ENCODE results near the gene DENND1B. TPM values are rescaled to one million over a fixed set of nuclear protein-coding genes. Genes with fewer than 3 reads are reported as not detected.

The DENND1B gene
- total and polyA plus RNA-seq, 2 of the 13 experiments (the other 11 are each of a cell fraction or from before 2014, with no cell fraction given): 2.6 to 5.7 TPM

DNA sequence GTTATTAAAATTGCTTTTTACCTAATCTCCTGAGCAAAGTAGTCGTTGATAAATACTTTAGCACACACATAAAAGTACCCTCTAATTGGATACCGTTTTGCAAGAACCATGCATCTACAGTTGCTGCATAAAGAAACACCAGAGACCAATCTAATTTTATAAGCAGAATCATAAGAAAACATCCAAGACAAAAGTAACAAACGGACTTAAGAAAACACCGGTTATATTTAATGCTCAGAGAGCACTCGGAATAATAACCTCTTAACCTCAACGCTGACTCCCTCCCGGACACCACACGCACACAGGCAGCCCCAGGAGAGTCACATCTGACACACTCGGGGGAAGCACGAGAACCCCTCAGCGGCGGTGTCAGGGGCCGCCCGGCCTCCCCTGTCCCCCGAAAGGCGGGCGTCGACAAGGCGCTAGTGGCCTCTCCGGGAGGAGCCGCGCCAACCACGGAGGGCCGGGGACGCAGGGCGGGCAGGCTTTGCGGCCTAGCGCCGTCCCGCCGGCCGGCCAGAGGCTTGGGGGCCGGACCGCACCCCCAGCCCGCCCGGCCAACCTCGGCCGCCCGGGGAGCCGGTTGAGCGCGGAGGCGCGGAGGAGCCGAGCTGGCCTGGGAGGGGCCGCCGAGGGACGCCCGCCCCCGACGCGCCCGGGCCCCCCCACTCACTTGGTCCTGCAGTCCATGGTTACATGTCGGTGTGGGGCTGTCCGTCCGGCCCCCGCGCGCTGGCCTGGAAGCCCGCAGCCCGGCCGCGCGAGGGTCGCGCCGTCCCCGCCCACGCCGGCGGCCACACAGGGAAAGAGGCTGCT, 606 bp downstream of the DENND1B start (continued):
- TF ChIP-seq RAD51 (IDR thresholded peaks at IDR 0.05; ENCODE audit: borderline replicate concordance) (no peak), U2AF1 (optimal IDR thresholded peaks at IDR 0.05; ENCODE audit: low read depth, low read length) (no peak), ZNF446 (CRISPR knock-in tag; IDR thresholded peaks at IDR 0.05) (peak; percentile 19; the same call in 1 of the 2 replicates), ETV5 (CRISPR knock-in tag; IDR thresholded peaks at IDR 0.05; ENCODE audit: borderline replicate concordance) (no peak), PHF8 (CRISPR knock-in tag; IDR thresholded peaks at IDR 0.05) (peak; percentile 73; the same call in 1 of the 2 replicates), CENPX (CRISPR knock-in tag; IDR thresholded peaks at IDR 0.05) (no peak), RARG (CRISPR knock-in tag; IDR thresholded peaks at IDR 0.05; ENCODE audit: low read depth) (no peak), ZFX (CRISPR knock-in tag; IDR thresholded peaks at IDR 0.05; ENCODE audit: low read depth) (peak; percentile 90), SNAI1 (CRISPR knock-in tag; IDR thresholded peaks at IDR 0.05; ENCODE audit: borderline replicate concordance) (no peak), NFE2L2 (IDR thresholded peaks at IDR 0.05; ENCODE audit: low read length) (no peak), SYNCRIP (IDR thresholded peaks at IDR 0.05; ENCODE audit: insufficient read depth, low read depth, low read length) (no peak), ARNT2 (CRISPR knock-in tag; IDR thresholded peaks at IDR 0.05; ENCODE audit: low read depth) (peak; percentile 86), MTA1 (CRISPR knock-in tag; IDR thresholded peaks at IDR 0.05; ENCODE audit: borderline replicate concordance) (0 out of 2 replicates have a peak, but pooled peaks have one; percentile 24), ZNF432 (CRISPR knock-in tag; IDR thresholded peaks at IDR 0.05; ENCODE audit: borderline replicate concordance) (no peak), ZNF557 (CRISPR knock-in tag; IDR thresholded peaks at IDR 0.05) (no peak), ZNF83 (CRISPR knock-in tag; IDR thresholded peaks at IDR 0.05; ENCODE audit: borderline replicate concordance) (no peak), SMYD3 (CRISPR knock-in tag; IDR thresholded peaks at IDR 0.05) (no peak), SSRP1 (CRISPR knock-in tag; IDR thresholded peaks at IDR 0.05) (no peak)
- TF ChIP-seq, protein P1, sequence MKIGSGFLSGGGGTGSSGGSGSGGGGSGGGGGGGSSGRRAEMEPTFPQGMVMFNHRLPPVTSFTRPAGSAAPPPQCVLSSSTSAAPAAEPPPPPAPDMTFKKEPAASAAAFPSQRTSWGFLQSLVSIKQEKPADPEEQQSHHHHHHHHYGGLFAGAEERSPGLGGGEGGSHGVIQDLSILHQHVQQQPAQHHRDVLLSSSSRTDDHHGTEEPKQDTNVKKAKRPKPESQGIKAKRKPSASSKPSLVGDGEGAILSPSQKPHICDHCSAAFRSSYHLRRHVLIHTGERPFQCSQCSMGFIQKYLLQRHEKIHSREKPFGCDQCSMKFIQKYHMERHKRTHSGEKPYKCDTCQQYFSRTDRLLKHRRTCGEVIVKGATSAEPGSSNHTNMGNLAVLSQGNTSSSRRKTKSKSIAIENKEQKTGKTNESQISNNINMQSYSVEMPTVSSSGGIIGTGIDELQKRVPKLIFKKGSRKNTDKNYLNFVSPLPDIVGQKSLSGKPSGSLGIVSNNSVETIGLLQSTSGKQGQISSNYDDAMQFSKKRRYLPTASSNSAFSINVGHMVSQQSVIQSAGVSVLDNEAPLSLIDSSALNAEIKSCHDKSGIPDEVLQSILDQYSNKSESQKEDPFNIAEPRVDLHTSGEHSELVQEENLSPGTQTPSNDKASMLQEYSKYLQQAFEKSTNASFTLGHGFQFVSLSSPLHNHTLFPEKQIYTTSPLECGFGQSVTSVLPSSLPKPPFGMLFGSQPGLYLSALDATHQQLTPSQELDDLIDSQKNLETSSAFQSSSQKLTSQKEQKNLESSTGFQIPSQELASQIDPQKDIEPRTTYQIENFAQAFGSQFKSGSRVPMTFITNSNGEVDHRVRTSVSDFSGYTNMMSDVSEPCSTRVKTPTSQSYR (CRISPR knock-in tag; IDR thresholded peaks at IDR 0.05; ENCODE audit: borderline replicate concordance): 0 out of 2 replicates have a peak, but pooled peaks have one; percentile 10
- TF ChIP-seq, protein P2, sequence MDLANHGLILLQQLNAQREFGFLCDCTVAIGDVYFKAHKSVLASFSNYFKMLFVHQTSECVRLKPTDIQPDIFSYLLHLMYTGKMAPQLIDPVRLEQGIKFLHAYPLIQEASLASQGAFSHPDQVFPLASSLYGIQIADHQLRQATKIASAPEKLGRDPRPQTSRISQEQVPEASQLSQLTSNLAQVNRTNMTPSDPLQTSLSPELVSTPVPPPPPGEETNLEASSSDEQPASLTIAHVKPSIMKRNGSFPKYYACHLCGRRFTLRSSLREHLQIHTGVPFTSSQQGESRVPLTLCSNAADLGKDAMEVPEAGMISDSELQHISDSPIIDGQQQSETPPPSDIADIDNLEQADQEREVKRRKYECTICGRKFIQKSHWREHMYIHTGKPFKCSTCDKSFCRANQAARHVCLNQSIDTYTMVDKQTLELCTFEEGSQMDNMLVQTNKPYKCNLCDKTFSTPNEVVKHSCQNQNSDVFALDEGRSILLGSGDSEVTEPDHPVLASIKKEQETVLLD (CRISPR knock-in tag; IDR thresholded peaks at IDR 0.05; ENCODE audit: low read depth): 0 out of 2 replicates have a peak, but pooled peaks have one; percentile 38
- TF ChIP-seq, protein P3, sequence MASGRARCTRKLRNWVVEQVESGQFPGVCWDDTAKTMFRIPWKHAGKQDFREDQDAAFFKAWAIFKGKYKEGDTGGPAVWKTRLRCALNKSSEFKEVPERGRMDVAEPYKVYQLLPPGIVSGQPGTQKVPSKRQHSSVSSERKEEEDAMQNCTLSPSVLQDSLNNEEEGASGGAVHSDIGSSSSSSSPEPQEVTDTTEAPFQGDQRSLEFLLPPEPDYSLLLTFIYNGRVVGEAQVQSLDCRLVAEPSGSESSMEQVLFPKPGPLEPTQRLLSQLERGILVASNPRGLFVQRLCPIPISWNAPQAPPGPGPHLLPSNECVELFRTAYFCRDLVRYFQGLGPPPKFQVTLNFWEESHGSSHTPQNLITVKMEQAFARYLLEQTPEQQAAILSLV (CRISPR knock-in tag; IDR thresholded peaks at IDR 0.05; ENCODE audit: borderline replicate concordance): no peak
- TF ChIP-seq, protein P4, sequence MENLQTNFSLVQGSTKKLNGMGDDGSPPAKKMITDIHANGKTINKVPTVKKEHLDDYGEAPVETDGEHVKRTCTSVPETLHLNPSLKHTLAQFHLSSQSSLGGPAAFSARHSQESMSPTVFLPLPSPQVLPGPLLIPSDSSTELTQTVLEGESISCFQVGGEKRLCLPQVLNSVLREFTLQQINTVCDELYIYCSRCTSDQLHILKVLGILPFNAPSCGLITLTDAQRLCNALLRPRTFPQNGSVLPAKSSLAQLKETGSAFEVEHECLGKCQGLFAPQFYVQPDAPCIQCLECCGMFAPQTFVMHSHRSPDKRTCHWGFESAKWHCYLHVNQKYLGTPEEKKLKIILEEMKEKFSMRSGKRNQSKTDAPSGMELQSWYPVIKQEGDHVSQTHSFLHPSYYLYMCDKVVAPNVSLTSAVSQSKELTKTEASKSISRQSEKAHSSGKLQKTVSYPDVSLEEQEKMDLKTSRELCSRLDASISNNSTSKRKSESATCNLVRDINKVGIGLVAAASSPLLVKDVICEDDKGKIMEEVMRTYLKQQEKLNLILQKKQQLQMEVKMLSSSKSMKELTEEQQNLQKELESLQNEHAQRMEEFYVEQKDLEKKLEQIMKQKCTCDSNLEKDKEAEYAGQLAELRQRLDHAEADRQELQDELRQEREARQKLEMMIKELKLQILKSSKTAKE (CRISPR knock-in tag; IDR thresholded peaks at IDR 0.05; ENCODE audit: borderline replicate concordance): no peak
